ENCODE measurements around the gene SFXN5. TPM values are rescaled to one million over a fixed set of nuclear protein-coding genes. Genes with fewer than 3 reads are reported as not detected.

The SFXN5 gene
- total and polyA plus RNA-seq, 2 of the 8 experiments (the other 6 are each of a cell fraction or from before 2014, with no cell fraction given) = 29.3 to 33.1 TPM

DNA sequence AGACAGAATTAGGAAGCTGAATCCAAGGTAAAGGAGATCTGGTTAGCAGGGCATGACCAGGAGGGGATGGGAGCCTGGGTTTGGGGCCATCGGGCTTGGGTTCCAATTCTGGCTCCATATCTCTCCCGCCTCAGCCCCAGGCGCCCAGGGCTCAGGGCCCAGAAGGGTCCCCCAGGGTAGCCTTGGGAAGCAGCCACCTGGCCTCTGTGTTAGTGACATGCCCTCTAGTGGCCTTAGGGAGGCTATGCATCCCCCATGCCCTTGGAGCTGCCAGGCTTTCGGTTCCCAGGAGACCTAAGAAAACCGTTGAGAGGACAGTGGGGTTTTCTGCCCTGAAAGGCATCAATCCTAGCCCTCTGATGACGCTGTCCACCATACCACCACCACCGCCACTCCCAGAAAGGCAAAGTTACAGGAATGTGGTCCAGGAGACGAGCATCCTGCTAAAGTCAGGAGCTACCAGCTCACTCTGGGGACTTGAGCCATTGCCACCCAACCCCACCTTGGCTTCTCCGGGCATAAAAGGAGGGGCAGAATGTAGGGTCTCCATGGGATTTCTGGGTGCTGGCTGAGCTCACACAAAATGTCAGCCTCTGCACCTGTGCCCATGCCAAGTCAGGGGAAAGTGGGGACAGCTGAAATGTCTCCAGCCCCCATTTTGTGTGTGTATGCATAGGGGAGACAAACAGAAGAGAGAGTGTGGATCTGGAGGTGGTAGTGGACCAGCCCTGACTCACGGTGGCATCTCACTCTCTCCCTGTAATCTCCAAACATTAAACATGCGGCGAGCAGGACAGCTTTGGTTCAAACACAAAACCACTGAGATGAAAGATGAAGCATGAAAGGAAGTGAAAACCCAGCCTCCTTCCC, 97.7 kb downstream of the SFXN5 start (continued):
- TF ChIP-seq CHD7 (IDR thresholded peaks at IDR 0.05; ENCODE audit: insufficient replicate concordance, low read length) (no peak), GTF2F1 (IDR thresholded peaks at IDR 0.05; ENCODE audit: borderline replicate concordance, low read depth, low read length) (no peak), RAD21 (IDR thresholded peaks at IDR 0.05 in 1 of 2, conservative IDR thresholded peaks at IDR 0.05 in 1 of 2; ENCODE audit: low read depth in 2 of 2, low read length in 2 of 2) (peak; percentile 86 to 89), CTCF (IDR thresholded peaks at IDR 0.05; ENCODE audit: control extremely low read depth in 1 of 3, insufficient read depth in 1 of 3, low read depth in 1 of 3, low read length in 3 of 3) (peak; percentile 93 to 95 (median 94))
- TF ChIP-seq, protein P1, sequence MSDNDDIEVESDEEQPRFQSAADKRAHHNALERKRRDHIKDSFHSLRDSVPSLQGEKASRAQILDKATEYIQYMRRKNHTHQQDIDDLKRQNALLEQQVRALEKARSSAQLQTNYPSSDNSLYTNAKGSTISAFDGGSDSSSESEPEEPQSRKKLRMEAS (IDR thresholded peaks at IDR 0.05) = peak; percentile 31; the same call in 1 of the 2 replicates
